Midbrain (tissue), 1 donor: ENCODE measurements around the gene STK32A.

Source experiments
- DNase-seq: peaks from one replicate; lab custom pipeline; 2025; lab: John Stamatoyannopoulos, UW

Gene STK32A

GRCh38 chr5:147418613-147419012 lies 183.8 kb downstream of the STK32A start:
- no peak for DNase-seq

GRCh38 chr5:147426640-147427327 lies 192.0 kb downstream of the STK32A start:
- DNase-seq, result no peak

GRCh38 chr5:147427521-147428401 lies 192.9 kb downstream of the STK32A start:
- DNase-seq, result no peak

- no peak for DNase-seq
Observed at GRCh38 chr5:147430628-147431027, 195.8 kb downstream of the STK32A start.

GRCh38 chr5:147431586-147431985 lies 196.8 kb downstream of the STK32A start:
- no peak for DNase-seq

- DNase-seq, result no peak
Observed at GRCh38 chr5:147432323-147432722, 197.5 kb downstream of the STK32A start.

- no peak for DNase-seq
Observed at GRCh38 chr5:147434049-147434448, 199.2 kb downstream of the STK32A start.

- no peak for DNase-seq
Observed at GRCh38 chr5:147436596-147436995, 201.8 kb downstream of the STK32A start.

- DNase-seq, result no peak
Observed at GRCh38 chr5:147437161-147437596, 202.4 kb downstream of the STK32A start.
